K562 (cell line): ENCODE results near the gene PHF12. TPM values are rescaled to one million over a fixed set of nuclear protein-coding genes. Genes with fewer than 3 reads are reported as not detected.

ENCODE experiments used
- ATAC-seq: fragments of 200-7000 bp; cut with Tn5 transposase; 3 replicates; pipeline ENCODE4 v1.9.1; 2020; ENCODE audit warnings: moderate library complexity
- BruUV-seq: library from RNA; stranded (reverse); fragments of 400-500 nt; replicated peaks from 2 replicates; lab custom pipeline; 2021; lab: Mats Ljungman, UMichigan
- CTCF ChIA-PET: fragments of 300-600 bp; formaldehyde crosslinking; extraction: SDS; loops from one replicate; lab custom pipeline; 2021; ENCODE audit warnings: low intra/inter-chr PET ratio; lab: Yijun Ruan, JAX
- POLR2A ChIA-PET: fragments of 300-600, 350-650 bp; sonication (Branson Sonifier 250); formaldehyde crosslinking; extraction: SDS; loops from one replicate; lab custom pipeline; 2021; ENCODE audit warnings: antibody characterized with exemption, inconsistent platforms; lab: Yijun Ruan, JAX
- DNase-seq, 4 experiments: peaks; one replicate each; pipeline versions ENCODE4 v3.0.0 to v3.0.0-alpha.2; 2011 to 2018; ENCODE audit warnings: low spot score in 3 of 4, mixed read lengths in 3 of 4; ENCODE audit errors: extremely low read depth in 1 of 4
- FAIRE-seq: peaks from 2 replicates; lab custom pipeline; 2011; peaks lifted over from hg19 to GRCh38; lab: Jason Lieb, UNC
- H2AFZ ChIP-seq: 2 replicates; pipeline ENCODE4 v1.6.0; 2011; ENCODE audit warnings: low read depth, low read length, control low read depth, inconsistent platforms
- H3K27ac ChIP-seq: fragments of 200-600 bp; 3 replicates; pipeline ENCODE4 v1.8.0; 2011; ENCODE audit warnings: low read depth, mild to moderate bottlenecking, control low read depth, inconsistent platforms, low read length, moderate library complexity, mixed read lengths; ENCODE audit errors: extremely low read depth
- H3K27me3 ChIP-seq, 2 experiments: fragments of 300-600 bp in 1 of 2; 2 replicates in 1 of 2; 3 replicates in 1 of 2; pipeline versions ENCODE4 v1.6.0 to v1.8.0; 2011; ENCODE audit warnings: inconsistent platforms in 2 of 2, low read length in 2 of 2, mild to moderate bottlenecking in 1 of 2, mixed read lengths in 1 of 2, moderate library complexity in 1 of 2; ENCODE audit not compliant: control insufficient read depth in 2 of 2, insufficient read depth in 2 of 2
- H3K36me3 ChIP-seq: fragments of 300-600 bp; 3 replicates; pipeline ENCODE4 v1.8.0; 2011; ENCODE audit warnings: mild to moderate bottlenecking, low read length, inconsistent platforms; ENCODE audit not compliant: control insufficient read depth, insufficient read depth
- H3K4me1 ChIP-seq, 2 experiments: fragments of 200-600 bp in 1 of 2; replicated peaks in 1 of 2; 2 replicates in 1 of 2; 3 replicates in 1 of 2; pipeline versions ENCODE4 v1.5.1 to v1.8.0; 2011; ENCODE audit warnings: inconsistent platforms in 2 of 2, low read length in 2 of 2, mild to moderate bottlenecking in 1 of 2, mixed read lengths in 1 of 2, moderate library complexity in 1 of 2; ENCODE audit not compliant: control insufficient read depth in 2 of 2, insufficient read depth in 2 of 2
- H3K4me2 ChIP-seq: 2 replicates; pipeline ENCODE4 v1.6.1; 2011; ENCODE audit warnings: low read length, control low read depth, inconsistent platforms, mixed read lengths; ENCODE audit not compliant: insufficient read depth
- H3K4me3 ChIP-seq: fragments of 200-600 bp; sonication (generic), shearing (Covaris generic); 2 replicates; pipeline ENCODE4 v1.5.1; 2016; ENCODE audit warnings: control low read depth, inconsistent platforms
- H3K79me2 ChIP-seq: fragments of 200-600 bp; 3 replicates; pipeline ENCODE4 v1.8.0; 2011; ENCODE audit warnings: low read length, inconsistent platforms; ENCODE audit not compliant: control insufficient read depth, insufficient read depth
- H3K9ac ChIP-seq, 2 experiments: 2 replicates each; pipeline versions ENCODE4 v1.6.0 to v1.6.1; 2011; ENCODE audit warnings: low read depth in 2 of 2, low read length in 2 of 2, control low read depth in 1 of 2, inconsistent platforms in 1 of 2, mild to moderate bottlenecking in 1 of 2, mixed read lengths in 1 of 2; ENCODE audit not compliant: insufficient read depth in 1 of 2
- H3K9me1 ChIP-seq: one replicate; pipeline ENCODE4 v1.6.0; 2011; ENCODE audit warnings: inconsistent platforms, mild to moderate bottlenecking, low read length, moderate library complexity; ENCODE audit not compliant: control insufficient read depth, insufficient read depth
- H3K9me3 ChIP-seq: replicated peaks from 2 replicates; pipeline ENCODE4 v1.5.1; 2011; ENCODE audit warnings: low read depth, low read length, inconsistent platforms; ENCODE audit not compliant: control insufficient read depth, insufficient read depth
- H4K20me1 ChIP-seq: replicated peaks from 2 replicates; pipeline ENCODE4 v1.6.1; 2011; ENCODE audit warnings: low read length, inconsistent platforms, mixed read lengths; ENCODE audit not compliant: control insufficient read depth, insufficient read depth
- ATF1 ChIP-seq, 2 experiments: fragments of 450-650 bp in 1 of 2; IDR thresholded peaks; 2 replicates each; pipeline ENCODE4 v1.6.1; 2016; ENCODE audit warnings: missing compliant biosample characterization in 1 of 2, missing genetic modification characterization in 1 of 2
- CREB3 ChIP-seq: fragments of 450-650 bp; conservative IDR thresholded peaks from 2 replicates; pipeline ENCODE4 v1.6.1; 2016; ENCODE audit warnings: missing genetic modification characterization, low read depth, mild to moderate bottlenecking, missing compliant biosample characterization, moderate library complexity
- CREBBP ChIP-seq: IDR thresholded peaks from one replicate; pipeline ENCODE4 v1.6.1; 2012; ENCODE audit warnings: low read depth, mild to moderate bottlenecking, control low read depth, inconsistent platforms, low read length
- HMGXB4 ChIP-seq: sonication (generic); formaldehyde crosslinking; IDR thresholded peaks from 2 replicates; pipeline ENCODE4 v1.8.1; 2023; ENCODE audit warnings: mild to moderate bottlenecking, missing genetic modification reagents
- MYNN ChIP-seq, 2 experiments: sonication (generic); formaldehyde crosslinking in 1 of 2; IDR thresholded peaks; 2 replicates each; pipeline versions ENCODE4 v1.5.0 to v1.6.1; 2016 to 2020; ENCODE audit warnings: antibody characterized with exemption in 1 of 2, missing genetic modification reagents in 1 of 2
- NFIC ChIP-seq: fragments of 450-650 bp; IDR thresholded peaks from 2 replicates; pipeline ENCODE4 v1.6.1; 2017; ENCODE audit warnings: mild to moderate bottlenecking, inconsistent platforms
- POLR2G ChIP-seq: fragments of 200-400 bp; formaldehyde crosslinking; IDR thresholded peaks from 2 replicates; pipeline ENCODE4 v1.6.1; 2017; ENCODE audit warnings: low read depth, mild to moderate bottlenecking, antibody characterized with exemption, low read length, moderate library complexity
- XRCC3 ChIP-seq: fragments of 450-650 bp; IDR thresholded peaks from 2 replicates; pipeline ENCODE4 v1.6.1; 2017; ENCODE audit warnings: mild to moderate bottlenecking, moderate library complexity
- ZBTB9 ChIP-seq: fragments of 450-650 bp; formaldehyde crosslinking; IDR thresholded peaks from 2 replicates; pipeline ENCODE4 v1.4.0; 2020; ENCODE audit warnings: mild to moderate bottlenecking, moderate library complexity
- ZNF165 ChIP-seq: fragments of 250-450 bp; sonication (Bioruptor Pico); IDR thresholded peaks from 2 replicates; pipeline ENCODE4 v1.4.0; 2020; ENCODE audit warnings: borderline replicate concordance
- ZNF347 ChIP-seq: fragments of 450-650 bp; formaldehyde crosslinking; IDR thresholded peaks from 2 replicates; pipeline ENCODE4 v1.4.0; 2020; ENCODE audit warnings: low read depth, mild to moderate bottlenecking, moderate library complexity
- ZNF449 ChIP-seq: fragments of 250-450 bp; sonication (Bioruptor Pico); IDR thresholded peaks from 2 replicates; pipeline ENCODE4 v1.8.0; 2022; ENCODE audit warnings: moderate library complexity, mild to moderate bottlenecking, inconsistent platforms
- WGBS: fragments of 100-300 bp; shearing (Covaris generic); methylation state at CpG from one replicate; pipeline ENCODE4 v1.1.6; 2016; ENCODE audit warnings: low coverage, mixed read lengths; ENCODE audit not compliant: insufficient coverage; ENCODE audit errors: missing lambda C conversion rate; 5-methylcytosine and 5-hydroxymethylcytosine counted together
- in situ Hi-C: fragments of 300-500 bp; cut with MboI; formaldehyde crosslinking; loops from 4 replicates; pipeline ENCODE4 v1.15.0; 2018; ENCODE audit warnings: inconsistent platforms, mixed read lengths
- intact Hi-C: fragments of 100-400 bp; cut with micrococcal nuclease; formaldehyde crosslinking; loops from 2 replicates; pipeline ENCODE4 v1.14.2; 2022
- polyA plus RNA-seq, 8 experiments: library from polyadenylated mRNA; depleted of rRNA in 4 of 8; stranded (reverse) in 5 of 8; unstranded in 3 of 8; fragments of >200 nt; fragmentation: Nextera tagmentation in 2 of 8; fragmentation: Illumina TruSeq in 1 of 8; extraction: Ambion mirVana in 2 of 8; extraction: Trizol in 1 of 8; gene quantifications; 2 replicates each; pipeline versions ENCODE4 v1.2.1 to v1.2.3, GENCODE V29; 2011 to 2014; ENCODE audit warnings: inconsistent platforms in 1 of 8, missing spikeins in 1 of 8
- total RNA-seq, 7 experiments: library from RNA; depleted of rRNA in 6 of 7; stranded (reverse); fragments of >200 nt in 6 of 7; fragmentation: Illumina TruSeq in 2 of 7; extraction: Trizol in 2 of 7; gene quantifications; 2 replicates each; pipeline versions ENCODE4 v1.2.1 to v1.2.3, GENCODE V29; 2011 to 2021; ENCODE audit warnings: low replicate concordance in 1 of 7

Gene PHF12
- total and polyA plus RNA-seq, 9 of the 15 experiments (the other 6 are each of a cell fraction or from before 2014, with no cell fraction given): 0.82 to 31.3 (median 13.5) TPM

- TF ChIP-seq ZBTB9 (0 out of 2 replicates have a peak, but pooled peaks have one; percentile 20), ATF1 (CRISPR knock-in tag; IDR thresholded peaks at IDR 0.05) (no peak), ATF1 (tag; IDR thresholded peaks at IDR 0.05) (0 out of 2 replicates have a peak, but pooled peaks have one; percentile 21)
These were observed 44.4 kb downstream of the PHF12 start (continued) for GRCh38 chr17:28906706-28907438.

DNA sequence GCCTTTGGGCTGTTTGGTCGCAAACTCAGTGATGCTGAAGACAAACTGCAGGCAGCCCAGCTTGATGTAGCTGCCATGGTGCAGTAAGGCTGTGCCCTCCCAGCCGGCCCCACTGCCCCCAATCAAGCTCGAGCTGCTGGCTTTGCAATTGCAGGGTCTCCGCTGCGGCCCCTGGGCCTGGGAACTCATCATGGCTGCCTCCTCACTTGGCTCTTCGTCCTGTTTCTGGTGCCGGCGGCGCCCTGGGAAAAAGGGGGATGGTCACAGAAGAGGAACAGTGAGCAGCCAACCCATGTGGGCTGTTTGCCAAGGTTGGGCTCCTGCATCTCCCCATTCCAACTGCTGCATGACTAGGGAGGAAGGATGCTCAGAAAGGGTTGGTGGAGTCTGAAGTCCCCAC, 45.0 kb downstream of the PHF12 start:
- CTCF ChIA-PET: no interaction called here
- Histone ChIP-seq H3K27ac (no peak overlapping the region), H4K20me1 (0 out of 2 replicates have a peak, but pooled peaks cover 6% of the 10 kb centered on the region), H3K9me1 (no peaks in the 10 kb centered on the region), H3K9me3 (no peaks in the 10 kb centered on the region), H2AFZ (no peak overlapping the region), H3K36me3 (peaks cover 62% of the 10 kb centered on the region), H3K27me3 (no peaks in the 10 kb centered on the region), H3K79me2 (peaks cover 20% of the 10 kb centered on the region), H3K4me3 (no peak overlapping the region), H3K4me1 (peaks cover 62 to 66% of the 10 kb centered on the region in 2 experiments), H3K9ac (peak overlapping the region in 1 of 2 experiments; percentile 67; a peak in 2 of 4 replicates), H3K4me2 (peak overlapping the region; percentile 71; the same call in 1 of the 2 replicates)
- ATAC-seq: no peak
- POLR2A ChIA-PET: interaction anchor here (0.6 to 1.5 kb wide), 3 partner anchors 8 to 349 kb away, joined by 3 to 7 read pairs (median 3); partner anchors contain the start of gene FLOT2
- BruUV-seq: no TSS peak
- 81% methylated on average over 9 of the region's 9 CpGs for WGBS
- intact Hi-C loops: loop anchor here (10.0 kb wide), 1 partner anchor 311 kb away; the partner anchor contains the start of gene SPAG5
- FAIRE-seq: no peak
- peak in 1 of 4 experiments; percentile 26 for DNase-seq
- in situ Hi-C loops: no loop called here
- TF ChIP-seq MYNN (IDR thresholded peaks at IDR 0.05) (no peak), MYNN (CRISPR knock-in tag; IDR thresholded peaks at IDR 0.05) (no peak), XRCC3 (no peak), POLR2G (peak; percentile 64), ZNF347 (CRISPR knock-in tag) (no peak), CREBBP (no peak), ZNF165 (CRISPR knock-in tag) (no peak), NFIC (peak; percentile 48; the same call in 1 of the 2 replicates), ZNF449 (CRISPR knock-in tag) (no peak), HMGXB4 (CRISPR knock-in tag) (0 out of 2 replicates have a peak, but pooled peaks have one; percentile 22), CREB3 (no peak)
